Measurements from ENCODE around the gene FCN1.
A peak's percentile ranks its signal among the peaks of the same experiment; 100 is the strongest.

The FCN1 gene

DNA sequence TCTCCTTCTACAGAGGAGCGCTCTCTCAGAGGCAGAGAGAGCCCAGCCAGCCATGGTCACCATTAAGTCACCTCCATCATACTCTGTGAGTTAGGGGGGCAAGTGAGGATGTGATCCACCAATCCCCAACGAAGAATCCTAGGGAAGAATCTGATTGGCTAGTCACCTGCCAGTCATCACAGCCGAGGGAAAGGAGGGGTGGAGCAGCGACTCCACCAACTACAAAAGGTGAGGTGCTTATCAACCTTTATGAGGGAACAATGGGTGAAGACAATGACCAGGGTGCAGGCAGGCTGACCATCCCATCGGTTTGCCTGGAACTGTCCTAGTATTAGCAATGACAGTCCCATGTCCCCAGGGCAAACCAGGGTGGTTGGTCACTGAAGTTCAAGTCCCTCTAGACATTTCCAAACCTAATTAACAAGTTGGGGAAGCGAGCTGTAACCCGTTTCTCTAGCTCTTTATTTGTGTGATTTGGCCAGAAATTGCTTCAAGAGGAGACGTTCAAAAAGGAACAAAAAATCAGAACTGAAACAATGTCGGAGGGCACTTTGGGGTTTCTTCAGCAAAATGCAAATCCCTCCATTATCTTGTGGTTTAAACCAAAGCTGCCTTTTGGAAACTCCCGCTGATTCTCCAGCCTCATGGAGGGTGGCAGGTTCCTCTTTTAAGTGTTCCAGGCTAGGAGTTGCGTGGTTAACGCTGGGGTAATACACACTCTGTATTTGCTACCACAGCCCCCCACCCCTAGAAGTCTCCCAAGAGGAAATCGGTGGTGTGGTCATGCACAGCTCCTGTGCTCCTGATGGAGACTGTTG, 18.8 kb upstream of the FCN1 start:
- DNase-seq = no peak

GRCh38 chr9:134935701-134936345, 18.1 kb upstream of the FCN1 start:
- no peak for DNase-seq

DNA sequence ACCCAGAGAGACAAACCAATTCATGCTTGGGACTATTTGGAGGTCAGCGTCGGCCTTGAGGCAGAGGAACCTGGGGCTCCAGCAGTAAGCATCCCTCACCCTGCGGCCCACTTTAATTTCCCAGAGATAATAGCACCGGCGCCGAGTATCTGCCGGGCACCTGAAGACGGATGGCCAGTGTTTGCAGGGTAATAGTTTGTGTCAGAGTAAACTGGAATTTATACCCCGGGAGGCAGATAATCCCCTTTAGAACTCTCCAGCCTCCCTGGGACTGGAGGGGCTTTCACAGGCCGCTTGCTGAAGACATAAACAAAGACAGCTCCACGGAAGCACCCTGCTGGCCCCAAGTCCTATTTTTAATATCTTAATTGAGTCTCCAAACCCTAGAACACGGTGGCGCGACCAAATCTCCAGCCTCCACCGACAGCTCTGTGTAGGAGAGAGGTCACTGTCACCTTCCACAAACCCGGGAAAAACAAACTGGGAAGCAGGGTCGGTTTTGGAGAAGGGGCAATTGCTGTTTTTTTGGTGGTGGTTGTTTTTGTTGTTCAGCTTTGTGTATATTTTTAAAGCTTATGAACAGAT, 17.4 kb upstream of the FCN1 start:
- DNase-seq = no peak

- no peak for DNase-seq
Measured at GRCh38 chr9:134933076-134933659, 15.5 kb upstream of the FCN1 start.

DNA sequence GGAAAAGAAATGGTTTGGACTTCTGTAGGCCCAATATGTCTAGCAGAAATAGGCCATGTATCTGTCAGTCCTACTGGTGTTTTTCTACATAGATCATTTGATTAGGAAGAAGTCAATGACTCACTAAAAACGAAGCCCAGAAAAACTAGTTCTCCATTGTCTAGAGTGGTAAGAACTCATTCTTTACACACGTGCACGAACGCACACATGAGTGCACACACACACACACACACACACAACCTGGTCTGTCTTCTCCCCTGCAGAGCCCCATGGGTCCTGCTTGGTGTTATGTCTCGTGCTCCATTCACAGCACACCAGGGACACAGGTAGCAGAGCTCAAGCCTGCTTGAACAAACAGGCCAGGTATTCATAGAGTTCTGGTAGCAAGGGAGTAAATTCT, 14.9 kb upstream of the FCN1 start:
- DNase-seq = no peak

DNA sequence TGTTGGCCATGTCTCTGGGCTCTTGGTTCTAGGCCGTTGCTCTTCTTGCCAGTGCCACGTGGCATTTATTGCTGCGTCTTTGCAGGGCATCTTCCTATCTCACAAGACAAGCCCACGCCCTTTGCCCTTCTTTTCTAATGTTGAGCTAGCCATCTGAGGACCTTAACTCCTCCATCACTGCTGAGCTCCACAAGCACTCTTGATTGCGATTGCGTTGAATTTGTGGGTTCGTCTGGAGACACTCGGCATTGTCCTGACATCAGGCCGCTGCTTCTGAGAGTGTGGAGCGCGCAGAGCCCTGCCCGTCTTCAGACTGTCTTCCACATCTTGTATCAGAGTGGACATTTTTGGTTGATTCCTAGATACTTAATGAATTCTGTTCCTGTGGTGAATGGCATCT, 14.5 kb upstream of the FCN1 start:
- no peak for DNase-seq

DNA sequence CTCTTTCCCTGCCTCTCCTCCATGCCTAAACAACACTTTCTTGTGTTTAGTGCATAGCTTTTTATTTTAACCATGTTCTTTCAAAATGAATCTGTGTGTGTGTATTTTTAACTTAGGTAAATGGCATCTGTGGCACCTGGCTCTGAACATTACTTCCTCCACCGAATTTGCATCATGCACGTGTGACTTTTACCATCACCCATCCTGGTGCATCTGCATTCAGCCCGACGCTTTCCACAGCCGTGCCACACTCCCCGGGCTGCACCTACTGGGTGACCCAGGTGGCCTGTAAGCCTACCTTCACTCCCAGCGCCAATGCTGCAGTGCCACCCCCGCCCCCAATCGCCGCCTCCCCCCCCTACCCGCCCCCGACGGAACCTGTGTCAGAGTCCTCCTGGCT, 12.7 kb upstream of the FCN1 start:
- DNase-seq = no peak

DNA sequence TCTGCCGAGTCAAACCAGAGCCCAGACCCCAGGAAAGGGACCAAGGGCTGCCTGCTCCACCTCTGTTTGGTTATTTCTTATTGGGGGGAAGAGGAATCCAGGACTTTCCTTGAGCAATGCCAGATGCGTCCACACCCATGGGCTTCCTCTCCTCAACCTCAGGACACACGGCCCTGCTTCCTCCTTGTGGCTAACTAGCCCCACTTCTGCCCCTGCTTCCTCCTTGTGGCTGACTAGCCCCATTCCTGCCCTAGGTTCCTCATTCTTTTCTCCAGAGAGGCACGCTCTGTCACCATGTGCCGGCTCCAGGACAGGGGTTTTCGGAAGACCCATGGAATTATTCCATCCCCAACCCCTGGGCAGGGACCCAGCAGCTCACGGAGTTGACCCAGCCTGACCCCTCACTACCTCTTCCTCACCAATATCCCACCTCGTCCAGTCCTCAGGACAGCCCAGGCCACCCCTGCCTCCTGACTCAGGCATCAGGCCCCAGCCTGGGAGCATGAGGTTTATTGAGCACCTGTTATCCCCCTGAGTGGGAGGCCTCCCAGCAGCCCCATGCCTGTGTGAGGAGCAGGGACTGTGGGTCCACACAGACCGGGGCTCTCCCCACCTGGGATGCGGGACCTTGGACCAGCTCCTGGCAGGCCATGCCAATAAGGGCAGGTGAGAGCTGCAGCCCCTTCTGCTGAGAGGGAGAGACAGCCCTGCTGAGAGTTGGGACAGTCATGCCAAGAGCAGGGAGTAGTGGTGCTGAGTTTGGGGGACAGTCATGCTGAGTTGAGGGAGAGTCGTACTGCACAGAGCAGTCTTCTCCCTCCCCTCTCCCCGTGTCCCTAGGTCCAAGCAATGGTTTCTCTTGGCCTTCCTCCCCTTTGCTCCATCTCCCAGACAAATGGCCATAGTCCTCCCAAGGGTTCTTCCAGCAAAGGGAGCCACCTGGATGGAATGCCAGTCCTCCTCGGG, 11.8 kb upstream of the FCN1 start:
- no peak for DNase-seq

- DNase-seq = no peak
Measured at GRCh38 chr9:134928436-134929192, 10.9 kb upstream of the FCN1 start.

- DNase-seq = peak; percentile 22
Measured at GRCh38 chr9:134925011-134925511, 7.3 kb upstream of the FCN1 start.

DNA sequence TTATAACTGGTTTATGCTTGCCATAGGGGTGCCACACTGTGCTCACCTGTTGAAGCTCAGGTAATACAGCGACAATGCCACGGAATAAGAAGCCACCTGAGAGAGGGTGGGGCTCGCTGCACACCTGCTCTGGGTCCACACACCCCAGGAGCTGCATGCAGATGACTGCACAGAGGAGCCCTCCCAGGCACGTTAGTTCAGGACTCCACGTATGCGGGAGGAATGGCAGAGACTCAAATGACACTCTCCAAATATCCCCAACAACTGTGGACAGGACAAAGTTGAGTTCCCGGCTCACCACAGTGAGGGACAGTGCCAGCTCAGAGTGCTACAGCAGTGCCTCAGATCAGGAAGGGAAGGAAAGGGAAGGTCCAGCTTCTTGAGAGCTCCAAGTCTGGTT, 5.8 kb upstream of the FCN1 start:
- DNase-seq = peak; percentile 32

- peak; percentile 38 for DNase-seq
Measured at GRCh38 chr9:134922932-134923240, 5.2 kb upstream of the FCN1 start.

GRCh38 chr9:134922066-134922931, 4.6 kb upstream of the FCN1 start:
- DNase-seq = peak; percentile 36

DNA sequence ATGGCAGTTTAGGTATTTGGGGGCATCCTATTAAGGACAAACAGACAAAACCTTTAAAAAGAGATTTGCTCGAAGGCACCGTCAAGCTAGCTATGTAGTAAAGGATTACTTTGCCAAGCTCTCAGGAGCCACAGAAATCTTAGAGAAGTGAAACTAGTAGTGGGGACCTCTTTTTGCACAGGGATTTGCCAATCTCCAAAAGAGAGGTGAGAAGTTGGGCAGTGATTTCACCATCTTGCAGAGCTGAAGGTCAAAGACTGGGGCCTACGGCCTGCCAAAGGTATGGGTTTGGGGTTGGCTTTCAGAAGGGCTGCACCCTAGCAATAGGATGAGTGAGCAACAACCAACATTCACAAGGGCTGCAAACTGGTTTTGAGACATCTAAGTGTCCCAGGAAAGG, 1.6 kb upstream of the FCN1 start:
- DNase-seq = no peak

- DNase-seq = peak; percentile 26
Measured at GRCh38 chr9:134918646-134919045, 934 bp upstream of the FCN1 start.

- DNase-seq = peak; percentile 42
Measured at GRCh38 chr9:134916161-134916665, 1.5 kb downstream of the FCN1 start.

- peak; percentile 35 for DNase-seq
Measured at GRCh38 chr9:134915046-134915985, 2.4 kb downstream of the FCN1 start.

DNA sequence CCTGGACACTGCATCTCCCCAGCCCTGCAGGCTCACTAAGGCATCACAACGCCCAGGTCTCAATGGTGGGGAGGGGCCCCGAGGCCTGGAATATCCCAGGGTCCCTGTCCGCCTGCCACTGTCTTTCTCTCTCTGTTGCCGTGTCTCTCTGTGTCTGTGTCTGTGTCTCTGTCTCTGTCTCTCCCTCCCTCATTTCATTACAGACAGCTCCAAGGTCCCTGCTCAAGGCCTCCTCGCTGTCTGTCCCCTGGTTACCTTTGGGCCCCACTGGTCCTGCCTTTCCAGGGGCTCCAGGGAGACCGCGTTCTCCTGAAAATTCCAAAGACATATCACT, 3.2 kb downstream of the FCN1 start:
- peak; percentile 33 for DNase-seq

DNA sequence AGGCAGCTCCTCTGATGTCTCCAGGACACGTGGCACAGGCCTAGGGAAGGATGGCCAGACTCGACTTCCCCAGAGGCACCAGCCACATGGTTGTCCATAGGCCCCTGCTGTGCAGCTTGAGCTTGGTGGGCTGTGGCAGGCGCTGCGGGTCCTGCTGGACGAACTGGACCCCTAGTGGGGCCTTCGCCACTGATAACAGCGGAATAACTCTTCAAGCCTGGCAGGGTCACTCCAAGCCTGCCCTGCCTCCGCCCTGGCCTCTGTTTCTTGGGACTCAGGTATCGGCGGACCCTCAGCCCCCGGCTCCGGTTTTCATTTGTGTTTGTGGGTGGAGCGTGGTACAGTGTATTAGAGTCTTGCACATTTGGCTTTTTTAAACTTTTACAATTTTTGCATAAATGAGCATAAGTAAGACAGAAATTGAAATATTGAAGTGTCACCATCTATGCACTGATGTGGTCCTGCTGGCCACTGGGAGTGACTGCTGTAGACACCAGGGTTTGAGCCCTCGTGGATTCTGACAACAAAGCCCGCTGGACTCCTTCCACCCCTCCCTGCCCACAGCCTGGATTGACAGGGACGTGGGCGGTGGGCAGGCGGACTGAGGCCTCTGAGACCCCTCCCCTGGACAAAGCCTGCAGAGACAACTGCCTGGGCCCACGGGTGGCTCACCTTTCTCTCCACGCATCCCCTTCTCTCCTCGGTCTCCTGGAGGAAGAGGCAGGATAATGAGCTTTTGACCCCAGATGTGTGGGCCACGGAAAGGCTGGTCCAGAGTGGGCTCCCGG, 3.8 kb downstream of the FCN1 start:
- no peak for DNase-seq

All from islet precursor cell (in vitro differentiated cells).